Activated naive CD8-positive, alpha-beta T cell treated with anti-CD3 and anti-CD28 coated beads, Interleukin-2, amount 50 U/mL, for 16 hours (primary cell): ENCODE data around the gene ZNF24.

Source experiments
- DNase-seq: peaks from one replicate; pipeline ENCODE4 v3.0.0-alpha.2; 2020; ENCODE audit warnings: low read depth, low spot score

The ZNF24 gene

DNA sequence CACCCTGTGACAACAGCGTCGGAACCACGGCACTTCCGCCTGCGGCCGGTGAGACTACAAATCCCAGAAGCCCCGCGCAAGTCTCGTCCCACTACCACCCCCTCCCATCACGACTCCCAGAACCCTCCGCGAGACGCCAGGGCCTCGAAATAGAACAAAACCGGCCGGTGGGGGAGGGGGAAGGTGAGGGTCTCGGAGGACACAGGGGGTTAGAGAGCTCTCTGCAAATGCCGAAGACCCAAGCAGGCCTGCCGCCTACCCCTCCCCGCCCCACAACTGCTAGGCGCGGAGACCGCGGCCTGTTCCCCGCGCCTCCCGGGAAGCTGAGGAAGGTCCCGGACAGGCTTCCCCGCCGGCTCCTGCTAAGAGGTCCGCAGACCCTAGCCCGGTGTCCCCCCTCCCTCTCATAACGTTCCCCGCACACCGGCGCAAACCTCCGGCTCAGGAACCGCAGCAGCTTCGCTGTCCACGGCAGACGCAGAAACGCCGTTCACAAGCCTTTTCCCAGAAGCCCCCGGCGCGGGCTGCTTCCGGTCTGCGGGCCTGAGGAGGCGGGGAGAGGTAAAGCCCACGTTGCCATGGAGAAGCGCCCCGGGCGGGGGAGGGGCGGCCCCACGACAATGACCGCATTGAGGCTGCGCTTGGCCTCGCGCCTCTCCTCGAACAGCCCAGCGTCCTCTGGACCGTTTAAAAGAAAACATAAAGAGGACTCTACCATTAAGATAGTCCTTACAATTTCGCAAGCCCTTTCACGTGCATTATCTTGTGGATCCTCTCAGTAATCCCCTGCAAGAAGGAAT is at the start of gene ZNF24:
ZNF24 (minus strand) TSS at position 485 of the 800 bp plus-strand sequence. CDS start 3,770 bp downstream, outside the sequence.
- peak; percentile 86 for DNase-seq

DNA sequence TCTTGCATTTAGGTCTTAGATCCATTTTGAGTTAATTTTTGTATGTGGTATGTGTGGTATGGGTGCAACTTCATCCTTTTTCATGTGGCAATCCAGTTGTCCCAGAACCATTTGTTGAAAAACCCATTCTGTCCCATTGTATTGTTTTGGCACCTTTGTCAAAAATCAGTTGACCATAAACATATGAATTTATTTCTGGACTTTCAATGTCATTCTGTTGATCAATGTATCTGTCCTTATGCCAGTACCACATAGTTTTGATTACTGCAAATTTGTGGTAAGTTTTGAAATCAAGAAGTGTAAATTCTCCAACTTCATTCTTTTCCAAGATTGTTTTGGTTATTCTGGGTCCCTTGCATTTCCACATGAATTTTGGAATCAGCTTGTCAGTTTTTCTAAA is 49.5 kb upstream of the ZNF24 start:
- DNase-seq: no peak

GRCh38 chr18:35392375-35392774 is 48.2 kb upstream of the ZNF24 start:
- no peak for DNase-seq

DNA sequence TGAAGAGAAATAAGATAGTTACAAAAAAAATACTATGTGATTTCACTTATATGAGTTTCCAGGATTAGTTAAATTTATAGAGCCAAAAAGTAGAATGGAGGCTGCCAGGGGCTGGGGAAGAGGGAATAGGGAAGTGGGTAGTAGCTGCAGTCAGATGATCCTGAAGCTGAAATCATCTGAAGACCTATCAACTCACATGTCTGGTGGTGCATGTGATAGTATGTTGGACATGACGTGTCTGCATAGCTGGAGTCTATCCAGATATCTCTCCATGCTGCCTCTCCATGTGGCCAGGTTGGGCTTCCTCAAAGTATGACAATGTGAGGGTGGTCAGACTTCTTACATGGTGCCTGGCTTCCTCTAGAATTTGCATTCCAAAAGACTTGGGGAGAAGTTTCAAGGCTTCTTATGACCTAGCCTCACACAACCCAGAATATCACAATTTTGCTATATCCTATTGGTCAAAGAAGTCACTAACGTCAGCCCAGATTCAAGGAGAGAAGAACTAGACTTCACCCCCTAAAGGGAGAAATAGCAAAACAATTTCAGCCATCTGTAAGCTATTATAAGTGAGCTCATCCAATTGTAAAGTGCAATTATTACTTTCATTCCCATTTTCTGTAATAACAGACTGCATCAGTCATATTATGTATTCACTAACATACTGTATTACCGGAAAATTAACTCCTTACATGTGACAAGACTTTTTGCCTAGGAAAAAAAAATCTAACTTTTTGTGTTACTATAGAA is 46.9 kb upstream of the ZNF24 start:
- no peak for DNase-seq

DNA sequence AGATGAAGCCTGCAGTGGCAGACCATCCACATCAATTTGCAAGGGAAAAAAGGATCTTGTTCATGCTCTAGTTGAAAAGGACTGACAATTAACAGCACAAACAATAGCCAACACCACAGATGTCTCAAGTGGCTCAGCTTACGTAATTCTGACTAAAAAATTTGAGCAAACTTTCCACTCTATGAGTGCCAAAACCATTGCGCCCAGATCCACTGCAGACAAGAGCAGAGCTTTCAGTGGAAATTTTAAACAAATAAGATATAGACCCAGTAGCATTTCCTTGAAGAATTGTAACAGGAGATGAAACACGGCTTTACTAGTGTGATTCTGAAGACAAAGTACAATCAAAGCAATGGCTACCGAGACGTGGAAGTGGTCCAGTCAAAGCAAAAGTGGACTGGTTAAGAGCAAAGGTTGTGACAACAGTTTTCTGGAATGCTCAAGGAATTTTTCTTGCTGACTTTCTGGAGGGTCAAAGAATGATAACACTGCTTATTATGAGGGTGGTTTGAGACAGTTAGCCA is 44.9 kb upstream of the ZNF24 start:
- DNase-seq: no peak

GRCh38 chr18:35387152-35387571 is 42.9 kb upstream of the ZNF24 start:
- no peak for DNase-seq

GRCh38 chr18:35386600-35387100 is 42.4 kb upstream of the ZNF24 start:
- peak; percentile 25 for DNase-seq

DNA sequence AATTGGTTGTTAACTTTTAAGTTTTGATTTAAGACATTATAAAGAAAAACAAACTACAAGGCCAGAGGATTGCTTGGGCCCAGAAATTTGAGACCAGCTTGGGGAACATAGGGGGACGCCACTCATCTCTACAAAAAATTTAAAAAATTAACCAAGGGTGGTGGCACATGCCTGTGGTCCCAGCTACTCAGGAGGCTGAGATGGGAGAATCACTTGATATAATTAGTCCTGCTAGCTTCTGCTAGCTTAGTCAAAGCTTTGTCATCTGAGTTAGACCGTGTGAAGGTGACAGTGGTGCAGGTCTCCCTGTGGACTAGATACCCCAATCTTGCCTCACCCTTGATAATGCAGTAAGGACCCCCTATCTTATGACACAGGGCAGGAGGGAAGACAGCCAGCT is 38.9 kb upstream of the ZNF24 start:
- no peak for DNase-seq

DNA sequence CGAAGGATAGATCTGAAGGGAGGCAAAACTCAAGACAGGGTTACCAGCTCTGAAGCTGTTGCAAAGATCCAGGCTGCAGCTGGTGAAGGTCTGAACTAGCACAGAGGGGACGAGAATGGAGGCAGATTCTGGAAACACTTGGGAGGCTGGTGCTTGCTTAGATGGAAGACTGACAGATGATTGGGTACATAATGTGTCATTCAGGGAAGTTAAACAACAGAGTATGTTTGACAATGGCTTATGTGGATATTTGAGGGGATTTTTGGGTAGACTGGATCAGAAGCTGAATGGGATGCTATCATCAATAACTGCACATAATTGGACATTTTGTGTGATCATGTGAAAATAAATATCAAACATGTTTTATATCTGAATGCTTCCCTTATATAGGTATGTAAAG is 35.2 kb upstream of the ZNF24 start:
- no peak for DNase-seq

DNA sequence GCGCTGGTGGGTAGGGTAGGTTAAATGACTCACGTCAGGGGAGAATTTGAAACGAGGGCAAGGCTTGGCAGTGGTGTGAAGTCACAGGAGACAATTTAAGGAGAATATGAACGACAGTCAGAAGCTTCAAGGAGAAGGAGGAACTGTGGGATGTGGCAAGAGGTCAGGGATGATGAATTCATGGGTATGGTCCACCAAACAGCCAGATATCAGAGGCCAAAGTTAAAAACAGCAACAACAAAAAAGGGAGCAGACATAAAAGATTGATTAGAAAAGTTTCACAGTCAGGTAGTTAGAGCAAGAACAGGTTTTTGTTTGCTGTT is 34.3 kb upstream of the ZNF24 start:
- no peak for DNase-seq

DNA sequence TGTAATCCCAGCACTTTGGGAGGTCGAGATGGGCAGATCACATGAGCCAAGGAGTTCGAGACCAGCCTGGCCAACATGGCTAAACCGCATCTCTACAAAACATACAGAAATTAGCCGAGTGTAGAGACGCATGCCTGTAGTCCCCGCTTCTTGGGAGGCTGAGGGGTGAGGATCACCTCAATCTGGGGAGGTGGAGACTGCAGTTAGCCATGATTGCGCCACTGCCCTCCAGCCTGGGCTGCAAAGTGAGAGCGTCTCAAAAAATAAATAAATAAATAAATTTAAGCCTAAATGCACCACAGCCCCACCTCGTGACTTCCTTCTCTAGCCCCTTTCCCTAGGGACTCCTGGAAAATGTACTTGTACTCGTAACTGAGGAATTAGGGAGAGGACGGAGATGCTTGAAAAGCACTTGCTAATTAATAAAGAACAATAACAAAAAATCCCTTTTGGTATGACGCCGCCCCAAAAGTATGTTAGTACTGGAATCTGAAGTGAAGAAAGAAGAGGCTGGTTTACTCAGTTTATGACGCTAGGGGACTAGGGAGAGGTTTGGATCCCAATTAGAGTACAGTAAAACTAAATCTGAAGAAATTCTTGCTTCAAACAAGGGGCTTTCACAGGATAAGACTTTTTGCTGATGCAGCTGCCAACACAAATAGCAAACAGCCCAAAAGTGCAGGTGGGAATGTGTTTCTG is 33.8 kb upstream of the ZNF24 start:
- DNase-seq: no peak

DNA sequence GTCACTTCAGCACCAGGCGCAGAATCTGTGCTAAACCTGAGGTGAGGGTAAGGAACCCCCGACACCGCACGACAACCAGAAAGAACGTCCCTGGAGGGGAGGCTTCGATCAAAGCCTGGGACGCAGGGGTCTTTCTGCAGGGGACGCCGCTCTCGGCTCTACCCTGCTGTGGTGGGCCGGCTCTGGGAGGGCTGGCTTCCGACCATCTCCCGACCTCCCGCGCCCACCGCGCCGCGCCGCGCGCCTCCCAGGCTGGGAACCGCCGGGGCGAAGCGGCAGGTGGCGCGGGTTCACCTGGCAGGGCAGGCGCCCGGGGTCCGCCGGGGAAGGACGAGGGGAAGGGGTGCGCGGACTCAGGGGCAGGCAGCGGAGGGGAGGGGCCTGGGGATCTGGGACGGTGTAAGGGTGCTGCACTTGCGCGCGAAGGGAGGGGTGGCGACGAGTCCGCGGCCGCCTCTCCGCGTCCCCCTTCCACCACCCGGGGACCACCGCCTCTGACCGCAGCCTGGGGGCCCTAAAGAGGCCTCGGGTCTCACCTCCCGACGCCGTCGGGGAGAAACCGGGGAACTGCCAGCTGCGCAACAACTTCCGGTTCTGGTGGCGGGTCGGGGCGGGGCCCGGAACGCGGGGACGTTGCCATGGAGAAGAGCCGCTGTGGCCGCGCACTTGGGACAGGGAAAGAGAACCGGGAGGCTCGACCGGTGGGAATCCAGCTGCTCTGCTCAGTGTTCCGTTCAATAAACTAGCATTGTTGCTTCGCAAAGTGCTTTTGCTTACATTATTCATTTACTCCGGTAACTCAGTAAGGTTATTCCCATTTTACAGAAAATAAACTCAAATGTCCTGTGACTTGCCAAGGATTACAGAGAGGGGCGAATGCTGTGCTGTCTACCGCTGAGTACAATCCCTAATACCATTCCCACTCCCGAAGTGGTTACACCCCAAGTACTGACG is 32.8 kb upstream of the ZNF24 start, which contains the start of gene ZNF396:
ZNF396 (minus strand) TSS at position 596 of the 954 bp plus-strand sequence. CDS start 3,045 bp downstream, outside the sequence.
- DNase-seq: peak; percentile 40

DNA sequence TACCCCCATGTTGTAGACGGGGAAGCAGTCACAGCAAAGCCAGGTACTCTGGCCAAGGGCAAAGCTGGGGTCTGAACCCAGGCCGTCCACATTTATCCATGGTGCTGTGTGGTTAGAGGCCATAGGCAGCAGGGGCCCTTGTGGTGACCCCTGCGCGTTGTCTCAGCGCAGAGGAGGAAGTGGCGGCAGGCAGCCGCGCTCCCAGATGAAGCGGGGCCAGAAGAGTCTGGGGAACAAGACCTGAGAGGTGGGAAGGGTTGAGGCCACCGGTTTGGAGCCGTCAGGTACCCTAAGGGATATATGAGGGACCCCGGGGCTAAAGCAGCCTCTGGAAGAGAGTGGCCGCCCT is 32.1 kb upstream of the ZNF24 start:
- DNase-seq: no peak

DNA sequence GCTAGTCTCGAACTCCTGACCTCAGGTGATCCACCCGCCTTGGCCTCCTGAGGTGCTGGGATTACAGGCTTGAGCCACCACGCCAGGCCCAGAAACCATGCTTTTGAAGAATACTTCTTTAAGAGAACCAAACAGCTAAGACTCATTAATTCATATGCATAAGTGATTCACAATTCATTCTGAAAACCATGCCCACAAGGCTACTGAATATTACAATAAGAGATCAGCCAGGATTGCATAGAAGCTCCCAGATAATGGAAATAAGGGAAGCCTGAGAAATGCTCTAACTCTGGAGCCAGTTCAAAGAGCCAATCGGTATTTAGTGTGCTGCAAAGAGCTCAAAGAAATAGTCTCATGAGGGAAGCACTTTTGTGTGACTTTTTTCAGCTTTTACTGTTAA is 30.5 kb upstream of the ZNF24 start:
- DNase-seq: no peak

- no peak for DNase-seq
These were observed 27.4 kb upstream of the ZNF24 start for GRCh38 chr18:35371412-35372195.

DNA sequence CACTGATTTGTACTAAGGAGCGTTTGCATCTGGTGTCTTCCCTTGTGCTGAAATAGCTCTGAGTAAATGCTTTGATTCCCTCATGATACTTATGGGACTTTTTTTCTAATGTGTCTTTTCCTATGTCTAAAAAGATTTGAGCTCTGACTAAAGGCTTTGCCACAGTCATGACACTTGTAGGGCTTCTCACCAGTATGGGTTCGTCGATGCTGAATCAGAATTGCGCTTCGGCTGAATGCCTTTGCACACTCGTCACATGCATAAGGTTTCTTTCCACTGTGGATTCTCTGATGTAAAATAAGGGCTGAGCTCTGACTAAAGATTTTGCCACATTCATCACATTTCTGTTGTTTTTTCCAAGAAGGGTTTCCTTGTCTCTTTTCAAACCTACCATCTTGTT is 24.9 kb upstream of the ZNF24 start:
- no peak for DNase-seq

GRCh38 chr18:35368595-35368994 is 24.4 kb upstream of the ZNF24 start:
- DNase-seq: no peak

GRCh38 chr18:35362531-35362930 is 18.3 kb upstream of the ZNF24 start:
- no peak for DNase-seq

DNA sequence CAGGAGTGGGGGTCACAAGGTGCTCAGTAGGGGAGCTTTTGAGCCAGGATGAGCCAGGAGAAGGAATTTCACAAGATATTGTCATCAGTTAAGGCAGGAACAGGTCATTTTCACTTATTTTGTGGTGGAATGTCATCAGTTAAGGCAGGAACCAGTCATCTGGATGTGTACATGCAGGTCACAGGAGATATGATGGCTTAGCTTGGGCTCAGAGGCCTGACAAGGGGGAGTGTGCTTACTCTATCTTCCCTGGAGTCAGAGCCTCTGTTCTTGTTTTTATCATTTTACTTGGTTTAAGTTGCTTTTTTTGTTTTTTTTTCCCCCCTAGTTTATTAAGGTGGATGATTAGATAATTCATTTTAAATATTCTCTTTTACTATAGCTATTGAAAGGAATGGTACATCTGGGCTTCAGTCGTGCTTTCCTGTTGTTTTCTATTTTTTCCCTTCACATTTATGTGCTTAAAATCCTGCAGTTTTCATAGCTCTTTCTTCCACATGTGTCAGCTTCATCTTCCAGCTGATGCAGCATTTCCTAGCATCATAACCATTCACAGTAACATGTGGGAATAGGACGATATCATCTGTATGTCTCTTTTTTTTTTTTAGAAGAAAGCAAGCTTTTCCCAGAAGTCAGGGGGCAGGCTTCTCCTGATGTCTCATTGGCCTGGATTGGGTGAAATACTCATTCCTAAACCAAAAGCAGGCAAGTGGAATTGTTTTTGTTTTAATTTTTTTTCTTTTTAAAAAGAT is 17.5 kb upstream of the ZNF24 start:
- DNase-seq: no peak
